ENCODE results near the gene KDM2B.
"Not testable (repeated sequence)": the region's sequence is repeated elsewhere in the genome, so short reads cannot be mapped to it uniquely, and the experiment has no call there.

KDM2B gene

GRCh38 chr12:121423682-121424623, 156.9 kb downstream of the KDM2B start:
- DNase-seq, result no peak

GRCh38 chr12:121423253-121423652, 157.6 kb downstream of the KDM2B start:
- no peak for DNase-seq

GRCh38 chr12:121420109-121420508, 160.7 kb downstream of the KDM2B start:
- no peak for DNase-seq

- DNase-seq, result no peak
Observed at GRCh38 chr12:121417847-121418246, 163.0 kb downstream of the KDM2B start.

GRCh38 chr12:121413917-121414316, 166.9 kb downstream of the KDM2B start:
- no peak for DNase-seq

- no peak for DNase-seq
Observed at GRCh38 chr12:121405211-121405610, 175.6 kb downstream of the KDM2B start.

- no peak for DNase-seq
Observed at GRCh38 chr12:121404734-121405133, 176.1 kb downstream of the KDM2B start.

- no peak for DNase-seq
Observed at GRCh38 chr12:121403721-121404120, 177.1 kb downstream of the KDM2B start.

GRCh38 chr12:121400332-121401139, 180.3 kb downstream of the KDM2B start:
- peak; percentile 83 for DNase-seq

- peak; percentile 98 for DNase-seq
Observed at GRCh38 chr12:121399391-121400331, 181.2 kb downstream of the KDM2B start, which contains the start of gene RNF34. Gene RNF34, plus strand, starts transcription at chr12:121400118. Its CDS starts 95 bp downstream, at chr12:121400213.

GRCh38 chr12:121398355-121398754, 182.5 kb downstream of the KDM2B start:
- no peak for DNase-seq

- DNase-seq, result no peak
Observed at GRCh38 chr12:121397521-121397920, 183.3 kb downstream of the KDM2B start.

- no peak for DNase-seq
Observed at GRCh38 chr12:121392325-121392716, 188.5 kb downstream of the KDM2B start.

GRCh38 chr12:121391619-121392324, 189.1 kb downstream of the KDM2B start:
- peak; percentile 30 for DNase-seq

GRCh38 chr12:121390856-121391255, 190.0 kb downstream of the KDM2B start:
- DNase-seq, result no peak

- no peak for DNase-seq
Observed at GRCh38 chr12:121388421-121388981, 192.3 kb downstream of the KDM2B start.

GRCh38 chr12:121384891-121385290, 195.9 kb downstream of the KDM2B start:
- not testable (repeated sequence) for DNase-seq

GRCh38 chr12:121383601-121384021, 197.2 kb downstream of the KDM2B start:
- no peak for DNase-seq

GRCh38 chr12:121379945-121380344, 200.9 kb downstream of the KDM2B start:
- no peak for DNase-seq

All from CD4-positive, alpha-beta T cell treated with Interleukin-4 for 4 hours (primary cell).